GM19035 (cell line): ENCODE measurements around the gene MYOG.

Source experiments
- ATAC-seq: cut with Tn5 transposase; IDR thresholded peaks from one replicate; pipeline ENCODE4 v1.9.1; 2021; ENCODE audit not compliant: unreplicated experiment

Gene MYOG

GRCh38 chr1:203048555-203049051 is 37.2 kb downstream of the MYOG start:
- no peak for ATAC-seq

- no peak for ATAC-seq
These were observed 37.7 kb downstream of the MYOG start for GRCh38 chr1:203048086-203048485.

GRCh38 chr1:203046984-203047630 is 38.7 kb downstream of the MYOG start:
- no peak for ATAC-seq

GRCh38 chr1:203045821-203046594 is 39.8 kb downstream of the MYOG start:
- no peak for ATAC-seq

GRCh38 chr1:203045336-203045735 is 40.5 kb downstream of the MYOG start:
- ATAC-seq: no peak

GRCh38 chr1:203044546-203045250 is 41.1 kb downstream of the MYOG start:
- ATAC-seq: no peak

- no peak for ATAC-seq
These were observed 41.8 kb downstream of the MYOG start for GRCh38 chr1:203043830-203044545.

- ATAC-seq: no peak
These were observed 44.4 kb downstream of the MYOG start for GRCh38 chr1:203041351-203041932.

- no peak for ATAC-seq
These were observed 45.1 kb downstream of the MYOG start for GRCh38 chr1:203040513-203041275.

- no peak for ATAC-seq
These were observed 46.0 kb downstream of the MYOG start for GRCh38 chr1:203039609-203040512.

GRCh38 chr1:203038891-203039608 is 46.8 kb downstream of the MYOG start:
- ATAC-seq: no peak

- peak; percentile 57 for ATAC-seq
These were observed 47.5 kb downstream of the MYOG start for GRCh38 chr1:203038217-203038741.

- no peak for ATAC-seq
These were observed 48.2 kb downstream of the MYOG start for GRCh38 chr1:203037509-203038190.

- ATAC-seq: no peak
These were observed 49.3 kb downstream of the MYOG start for GRCh38 chr1:203036537-203036936.

GRCh38 chr1:203036135-203036534 is 49.7 kb downstream of the MYOG start:
- ATAC-seq: no peak

- ATAC-seq: no peak
These were observed 50.5 kb downstream of the MYOG start for GRCh38 chr1:203035111-203036000.
